Measurements from ENCODE around the gene ETS2. TPM values are rescaled to one million over a fixed set of nuclear protein-coding genes. Genes with fewer than 3 reads are reported as not detected.

ETS2 gene
- total and polyA plus RNA-seq, 9 donors: 35.8 to 152 (median 79.6) TPM

- no peak for DNase-seq
These were observed 25.2 kb downstream of the ETS2 start for GRCh38 chr21:38830671-38831525.

GRCh38 chr21:38831526-38832467, 26.1 kb downstream of the ETS2 start:
- TF ChIP-seq POLR2A (IDR thresholded peaks at IDR 0.05): no peak
- peak; percentile 95 for TF ChIP-seq EP300 (IDR thresholded peaks at IDR 0.05)
- Histone ChIP-seq H3K27me3 (no peaks in the 10 kb centered on the region), H3K4me1 (ENCODE audit: insufficient read depth) (no peaks in the 10 kb centered on the region), H3K9me3 (no peaks in the 10 kb centered on the region), H3K36me3 (no peaks in the 10 kb centered on the region), H3K4me3 (no peak overlapping the region), H3K27ac (no peak overlapping the region)
- DNase-seq: peak in 2 of 5 donors; percentile 46 to 83
- intact Hi-C loops (cut with DNase I): no loop called here
- 66 to 78% (median 75%) methylated on average over 7 of the region's 7 CpGs for WGBS, 3 donors

More at GRCh38 chr21:38830671-38831525, 25.2 kb downstream of the ETS2 start:
- no peak overlapping the region for H3K4me3 ChIP-seq
- no peaks in the 10 kb centered on the region for H3K4me1 ChIP-seq (ENCODE audit: insufficient read depth)
- H3K9me3 ChIP-seq: no peaks in the 10 kb centered on the region
- H3K27ac ChIP-seq: no peak overlapping the region
- no peaks in the 10 kb centered on the region for H3K27me3 ChIP-seq
- no peaks in the 10 kb centered on the region for H3K36me3 ChIP-seq
- 93 to 98% (median 95%) methylated on average over 2 of the region's 2 CpGs for WGBS, 3 donors
- no peak for TF ChIP-seq EP300 (IDR thresholded peaks at IDR 0.05)
- TF ChIP-seq CTCF (IDR thresholded peaks at IDR 0.05): no peak
- TF ChIP-seq POLR2A (IDR thresholded peaks at IDR 0.05): no peak
- intact Hi-C loops (cut with DNase I): no loop called here

GRCh38 chr21:38832664-38833063, 26.9 kb downstream of the ETS2 start:
- H3K4me3 ChIP-seq: no peak overlapping the region
- TF ChIP-seq POLR2A (IDR thresholded peaks at IDR 0.05) (no peak), EP300 (IDR thresholded peaks at IDR 0.05) (no peak), CTCF (IDR thresholded peaks at IDR 0.05) (no peak)
- H3K4me1 ChIP-seq (ENCODE audit: insufficient read depth): no peaks in the 10 kb centered on the region
- 77 to 92% (median 84%) methylated on average over 3 of the region's 3 CpGs for WGBS, 3 donors
- DNase-seq: no peak
- no peaks in the 10 kb centered on the region for H3K27me3 ChIP-seq
- H3K9me3 ChIP-seq: no peaks in the 10 kb centered on the region
- H3K36me3 ChIP-seq: no peaks in the 10 kb centered on the region
- intact Hi-C loops (cut with DNase I): no loop called here
- H3K27ac ChIP-seq: no peak overlapping the region

GRCh38 chr21:38833117-38833516, 27.4 kb downstream of the ETS2 start:
- TF ChIP-seq POLR2A (IDR thresholded peaks at IDR 0.05) (no peak), EP300 (IDR thresholded peaks at IDR 0.05) (no peak), CTCF (IDR thresholded peaks at IDR 0.05) (no peak)
- no peak overlapping the region for H3K4me3 ChIP-seq
- H3K4me1 ChIP-seq (ENCODE audit: insufficient read depth): no peaks in the 10 kb centered on the region
- DNase-seq: no peak
- H3K27ac ChIP-seq: no peak overlapping the region
- no peaks in the 10 kb centered on the region for H3K36me3 ChIP-seq
- no peaks in the 10 kb centered on the region for H3K27me3 ChIP-seq
- no peaks in the 10 kb centered on the region for H3K9me3 ChIP-seq
- intact Hi-C loops (cut with DNase I): no loop called here
- 65 to 85% (median 83%) methylated on average over 3 of the region's 3 CpGs for WGBS, 3 donors

Data from ovary (tissue), 9 donors.